PFSK-1 (cell line): Measurements from ENCODE around the gene PPP2R2D.

Source experiments
- FOXP2 ChIP-seq: optimal IDR thresholded peaks from 2 replicates; pipeline ENCODE3; 2011; ENCODE audit warnings: borderline replicate concordance, control low read depth, inconsistent platforms; ENCODE audit not compliant: insufficient read depth; ENCODE audit errors: extremely low read length, extremely low read depth
- POLR2AphosphoS5 ChIP-seq: IDR thresholded peaks from 2 replicates; pipeline ENCODE4 v1.6.1; 2012; ENCODE audit warnings: low read depth, mild to moderate bottlenecking, control low read depth, low read length, moderate library complexity
- SIN3A ChIP-seq: IDR thresholded peaks from 2 replicates; pipeline ENCODE4 v1.6.1; 2012; ENCODE audit warnings: mild to moderate bottlenecking, low read length, moderate library complexity, borderline replicate concordance; ENCODE audit not compliant: insufficient read depth
- TAF1 ChIP-seq: IDR thresholded peaks from 2 replicates; pipeline ENCODE4 v1.6.1; 2012; ENCODE audit warnings: low read length, control low read depth, borderline replicate concordance; ENCODE audit not compliant: insufficient read depth
- TF ChIP-seq, protein P1 (sequence below), 2 experiments: IDR thresholded peaks; 2 replicates each; pipeline versions ENCODE4 v1.6.1 to v1.8.0; 2011 to 2012; ENCODE audit warnings: low read depth in 2 of 2, low read length in 2 of 2, control low read depth in 1 of 2, inconsistent platforms in 1 of 2, mild to moderate bottlenecking in 1 of 2, moderate library complexity in 1 of 2; ENCODE audit not compliant: insufficient read depth in 1 of 2

PPP2R2D gene

GRCh38 chr10:131961777-131962662 is 61.2 kb downstream of the PPP2R2D start:
- TF ChIP-seq SIN3A: no peak
- TF ChIP-seq, protein P1, sequence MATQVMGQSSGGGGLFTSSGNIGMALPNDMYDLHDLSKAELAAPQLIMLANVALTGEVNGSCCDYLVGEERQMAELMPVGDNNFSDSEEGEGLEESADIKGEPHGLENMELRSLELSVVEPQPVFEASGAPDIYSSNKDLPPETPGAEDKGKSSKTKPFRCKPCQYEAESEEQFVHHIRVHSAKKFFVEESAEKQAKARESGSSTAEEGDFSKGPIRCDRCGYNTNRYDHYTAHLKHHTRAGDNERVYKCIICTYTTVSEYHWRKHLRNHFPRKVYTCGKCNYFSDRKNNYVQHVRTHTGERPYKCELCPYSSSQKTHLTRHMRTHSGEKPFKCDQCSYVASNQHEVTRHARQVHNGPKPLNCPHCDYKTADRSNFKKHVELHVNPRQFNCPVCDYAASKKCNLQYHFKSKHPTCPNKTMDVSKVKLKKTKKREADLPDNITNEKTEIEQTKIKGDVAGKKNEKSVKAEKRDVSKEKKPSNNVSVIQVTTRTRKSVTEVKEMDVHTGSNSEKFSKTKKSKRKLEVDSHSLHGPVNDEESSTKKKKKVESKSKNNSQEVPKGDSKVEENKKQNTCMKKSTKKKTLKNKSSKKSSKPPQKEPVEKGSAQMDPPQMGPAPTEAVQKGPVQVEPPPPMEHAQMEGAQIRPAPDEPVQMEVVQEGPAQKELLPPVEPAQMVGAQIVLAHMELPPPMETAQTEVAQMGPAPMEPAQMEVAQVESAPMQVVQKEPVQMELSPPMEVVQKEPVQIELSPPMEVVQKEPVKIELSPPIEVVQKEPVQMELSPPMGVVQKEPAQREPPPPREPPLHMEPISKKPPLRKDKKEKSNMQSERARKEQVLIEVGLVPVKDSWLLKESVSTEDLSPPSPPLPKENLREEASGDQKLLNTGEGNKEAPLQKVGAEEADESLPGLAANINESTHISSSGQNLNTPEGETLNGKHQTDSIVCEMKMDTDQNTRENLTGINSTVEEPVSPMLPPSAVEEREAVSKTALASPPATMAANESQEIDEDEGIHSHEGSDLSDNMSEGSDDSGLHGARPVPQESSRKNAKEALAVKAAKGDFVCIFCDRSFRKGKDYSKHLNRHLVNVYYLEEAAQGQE (IDR thresholded peaks at IDR 0.05; ENCODE audit: insufficient read depth in 1 of 2, low read depth in 2 of 2, low read length in 2 of 2): no peak
- TF ChIP-seq FOXP2: no peak
- TF ChIP-seq POLR2AphosphoS5: no peak
- TF ChIP-seq TAF1: no peak

- no peak for TF ChIP-seq TAF1
- TF ChIP-seq, protein P1 (IDR thresholded peaks at IDR 0.05; ENCODE audit: insufficient read depth in 1 of 2, low read depth in 2 of 2, low read length in 2 of 2): no peak
- TF ChIP-seq SIN3A: no peak
- no peak for TF ChIP-seq FOXP2
- no peak for TF ChIP-seq POLR2AphosphoS5
Observed at GRCh38 chr10:131963350-131963749, 62.5 kb downstream of the PPP2R2D start.

DNA sequence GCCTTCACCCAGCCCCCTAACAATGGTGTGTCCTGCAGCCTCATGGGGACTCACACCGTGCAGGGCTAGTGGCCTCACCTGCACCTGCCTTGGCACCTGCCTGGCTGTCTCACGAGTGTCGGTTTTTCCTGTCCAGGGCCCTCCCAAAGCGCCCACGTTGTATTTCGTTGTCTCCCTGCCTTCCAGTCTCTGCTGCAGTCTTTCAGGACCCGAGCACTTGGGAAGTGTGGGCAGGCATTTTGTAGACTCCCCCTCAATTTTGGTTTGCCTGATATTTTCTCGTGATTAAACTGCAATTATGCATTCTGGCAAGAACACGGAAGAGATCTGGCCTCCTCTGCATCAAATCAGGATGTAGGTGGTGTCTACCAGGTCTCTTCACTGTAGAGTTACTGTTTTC is 63.0 kb downstream of the PPP2R2D start:
- TF ChIP-seq TAF1: no peak
- TF ChIP-seq, protein P1 (IDR thresholded peaks at IDR 0.05; ENCODE audit: insufficient read depth in 1 of 2, low read depth in 2 of 2, low read length in 2 of 2): no peak
- TF ChIP-seq FOXP2: no peak
- no peak for TF ChIP-seq POLR2AphosphoS5
- no peak for TF ChIP-seq SIN3A

DNA sequence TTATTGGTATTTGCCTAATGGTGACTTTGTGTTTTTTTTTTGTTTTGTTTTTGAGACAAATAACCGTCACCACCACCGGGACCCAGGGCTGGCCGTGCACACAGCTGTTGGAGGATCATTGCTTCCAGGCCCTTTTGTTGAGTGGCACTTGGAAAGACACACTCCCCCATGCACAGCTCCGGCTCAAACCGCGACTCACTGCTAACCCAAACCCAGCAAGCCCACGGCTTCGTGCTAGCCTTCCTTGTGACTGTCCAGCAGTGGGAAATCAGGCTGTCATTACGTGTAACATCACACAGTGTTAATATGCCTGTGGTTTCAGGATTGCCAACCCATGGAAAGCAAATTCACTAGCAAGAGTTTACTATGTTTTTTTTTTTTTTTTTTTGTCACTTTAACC is 63.5 kb downstream of the PPP2R2D start:
- TF ChIP-seq, protein P1 (IDR thresholded peaks at IDR 0.05; ENCODE audit: insufficient read depth in 1 of 2, low read depth in 2 of 2, low read length in 2 of 2): no peak
- TF ChIP-seq TAF1: no peak
- no peak for TF ChIP-seq FOXP2
- TF ChIP-seq POLR2AphosphoS5: no peak
